GM12878 (cell line): Measurements from ENCODE around the gene SPTBN1. TPM values are rescaled to one million over a fixed set of nuclear protein-coding genes. Genes with fewer than 3 reads are reported as not detected.

Source experiments
- BCLAF1 ChIP-seq: fragments of 450-650 bp; IDR thresholded peaks from 2 replicates; pipeline ENCODE4 v1.6.1; 2017; ENCODE audit warnings: antibody characterized with exemption, mild to moderate bottlenecking, moderate library complexity
- CBFB ChIP-seq: IDR thresholded peaks from 2 replicates; pipeline ENCODE4 v1.6.1; 2016; ENCODE audit warnings: antibody characterized with exemption, low read depth
- CEBPB ChIP-seq, 2 experiments: fragments of 150-350 bp in 1 of 2; IDR thresholded peaks; 2 replicates each; pipeline ENCODE4 v1.6.1; 2012 to 2014; ENCODE audit warnings: low read depth in 2 of 2, low read length in 2 of 2, borderline replicate concordance in 1 of 2, inconsistent platforms in 1 of 2
- EGR1 ChIP-seq, 2 experiments: IDR thresholded peaks; 1 replicate in 1 of 2; 2 replicates in 1 of 2; pipeline ENCODE4 v1.6.1; 2011 to 2012; ENCODE audit warnings: low read depth in 2 of 2, low read length in 2 of 2, borderline replicate concordance in 1 of 2, mild to moderate bottlenecking in 1 of 2, moderate library complexity in 1 of 2
- EP300 ChIP-seq, 2 experiments: fragments of 150-350 bp in 1 of 2; IDR thresholded peaks; 2 replicates each; pipeline ENCODE4 v1.6.1; 2011 to 2012; ENCODE audit warnings: low read depth in 2 of 2, low read length in 2 of 2, borderline replicate concordance in 1 of 2, improper control_type of control experiment in 1 of 2, inconsistent platforms in 1 of 2; ENCODE audit not compliant: control insufficient read depth in 1 of 2
- ETV6 ChIP-seq, 2 experiments: fragments of 450-650 bp in 1 of 2; IDR thresholded peaks in 1 of 2; conservative IDR thresholded peaks in 1 of 2; 2 replicates each; pipeline ENCODE4 v1.6.1; 2014; ENCODE audit warnings: antibody characterized with exemption in 1 of 2, borderline replicate concordance in 1 of 2, low read depth in 1 of 2, mild to moderate bottlenecking in 1 of 2, moderate library complexity in 1 of 2
- EZH2 ChIP-seq: IDR thresholded peaks from 2 replicates; pipeline ENCODE4 v1.6.1; 2012; ENCODE audit warnings: low read depth, mild to moderate bottlenecking, control low read depth, inconsistent platforms, low read length, borderline replicate concordance; ENCODE audit not compliant: control insufficient read depth
- GATAD2B ChIP-seq: fragments of 450-650 bp; conservative IDR thresholded peaks from 2 replicates; pipeline ENCODE4 v1.6.1; 2017; ENCODE audit warnings: low read depth, mild to moderate bottlenecking, moderate library complexity
- HSF1 ChIP-seq: fragments of 150-350 bp; IDR thresholded peaks from 2 replicates; pipeline ENCODE4 v1.6.1; 2014; ENCODE audit warnings: mild to moderate bottlenecking, low read depth, low read length
- IKZF1 ChIP-seq: fragments of 450-650 bp; conservative IDR thresholded peaks from 2 replicates; pipeline ENCODE4 v1.6.1; 2017; ENCODE audit warnings: antibody characterized with exemption, mild to moderate bottlenecking
- KAT2A ChIP-seq: conservative IDR thresholded peaks from 2 replicates; pipeline ENCODE4 v1.6.1; 2011; ENCODE audit warnings: low read depth, low read length; ENCODE audit not compliant: control insufficient read depth
- MAX ChIP-seq: IDR thresholded peaks from 2 replicates; pipeline ENCODE4 v1.6.1; 2012; ENCODE audit warnings: low read depth, low read length, improper control_type of control experiment
- MTA2 ChIP-seq: fragments of 450-650 bp; IDR thresholded peaks from 2 replicates; pipeline ENCODE4 v1.6.1; 2016; ENCODE audit warnings: low read depth, mild to moderate bottlenecking, moderate library complexity
- NFYA ChIP-seq: IDR thresholded peaks from 2 replicates; pipeline ENCODE4 v1.6.1; 2011; ENCODE audit warnings: low read depth, mild to moderate bottlenecking, low read length, improper control_type of control experiment, borderline replicate concordance
- NR2C1 ChIP-seq: fragments of 450-650 bp; IDR thresholded peaks from 2 replicates; pipeline ENCODE4 v1.6.1; 2017; ENCODE audit warnings: antibody characterized with exemption, mild to moderate bottlenecking, moderate library complexity
- NR2F1 ChIP-seq: fragments of 450-650 bp; conservative IDR thresholded peaks from 2 replicates; pipeline ENCODE4 v1.6.1; 2017; ENCODE audit warnings: mild to moderate bottlenecking
- POLR2AphosphoS2 ChIP-seq: IDR thresholded peaks from 2 replicates; pipeline ENCODE4 v1.6.1; 2011; ENCODE audit warnings: low read depth, mild to moderate bottlenecking, low read length, improper control_type of control experiment, moderate library complexity
- POU2F2 ChIP-seq: IDR thresholded peaks from 3 replicates; pipeline ENCODE4 v1.6.1; 2011; ENCODE audit warnings: low read depth, mild to moderate bottlenecking, low read length, borderline replicate concordance
- RFX5 ChIP-seq: IDR thresholded peaks from 2 replicates; pipeline ENCODE4 v1.6.1; 2011; ENCODE audit warnings: low read depth, low read length, improper control_type of control experiment
- USF2 ChIP-seq: IDR thresholded peaks from 2 replicates; pipeline ENCODE4 v1.6.1; 2011; ENCODE audit warnings: low read depth, low read length, improper control_type of control experiment, borderline replicate concordance
- ZNF24 ChIP-seq: fragments of 450-650 bp; IDR thresholded peaks from 2 replicates; pipeline ENCODE4 v1.6.1; 2017; ENCODE audit warnings: antibody characterized with exemption, mild to moderate bottlenecking
- ZNF384 ChIP-seq: IDR thresholded peaks from 2 replicates; pipeline ENCODE4 v1.6.1; 2012; ENCODE audit warnings: low read depth, mild to moderate bottlenecking, low read length, improper control_type of control experiment, borderline replicate concordance
- polyA plus RNA-seq, 11 experiments: library from polyadenylated mRNA; depleted of rRNA in 4 of 11; unstranded in 6 of 11; stranded (reverse) in 5 of 11; fragments of >200 nt; fragmentation: Nextera tagmentation in 4 of 11; fragmentation: Illumina TruSeq in 1 of 11; extraction: Ambion mirVana in 4 of 11; extraction: Trizol in 1 of 11; gene quantifications; 1 replicate in 1 of 11; 2 replicates in 10 of 11; pipeline versions ENCODE4 v1.2.1 to v1.2.3, GENCODE V29; 2011 to 2016; ENCODE audit warnings: inconsistent platforms in 2 of 11, missing spikeins in 2 of 11, low read depth in 1 of 11
- total RNA-seq, 4 experiments: library from RNA; depleted of rRNA in 3 of 4; stranded (reverse); fragments of >200 nt in 3 of 4; fragmentation: Illumina TruSeq in 1 of 4; extraction: Trizol in 1 of 4; gene quantifications; 2 replicates each; pipeline versions ENCODE4 v1.2.1 to v1.2.3, GENCODE V29; 2013 to 2021
- TF ChIP-seq, protein P1 (sequence below): IDR thresholded peaks from 2 replicates; pipeline ENCODE4 v1.6.1; 2012; ENCODE audit warnings: low read depth, low read length, improper control_type of control experiment

Gene SPTBN1
- total and polyA plus RNA-seq, 10 of the 15 experiments (the other 5 are each of a cell fraction or from before 2014, with no cell fraction given): 20.6 to 154 (median 76.7) TPM

- TF ChIP-seq ZNF384: no peak
- TF ChIP-seq BCLAF1: no peak
- no peak for TF ChIP-seq USF2
- no peak for TF ChIP-seq CEBPB (IDR thresholded peaks at IDR 0.05; ENCODE audit: borderline replicate concordance in 1 of 2, low read depth in 2 of 2, low read length in 2 of 2)
- 0 out of 2 replicates have a peak, but pooled peaks have one; percentile 8 for TF ChIP-seq NR2C1
- no peak for TF ChIP-seq ZNF24
- no peak for TF ChIP-seq IKZF1
- peak in 1 of 2 experiments; percentile 39; a peak in 1 of 3 replicates for TF ChIP-seq EGR1 (IDR thresholded peaks at IDR 0.05; ENCODE audit: borderline replicate concordance in 1 of 2, low read depth in 2 of 2, low read length in 2 of 2)
- TF ChIP-seq NR2F1: peak; percentile 68
- TF ChIP-seq MTA2: 0 out of 2 replicates have a peak, but pooled peaks have one; percentile 14
- TF ChIP-seq EP300 (IDR thresholded peaks at IDR 0.05; ENCODE audit: borderline replicate concordance in 1 of 2, control insufficient read depth in 1 of 2, low read depth in 2 of 2, low read length in 2 of 2): no peak
- TF ChIP-seq HSF1: no peak
- no peak for TF ChIP-seq MAX
- TF ChIP-seq, protein P1, sequence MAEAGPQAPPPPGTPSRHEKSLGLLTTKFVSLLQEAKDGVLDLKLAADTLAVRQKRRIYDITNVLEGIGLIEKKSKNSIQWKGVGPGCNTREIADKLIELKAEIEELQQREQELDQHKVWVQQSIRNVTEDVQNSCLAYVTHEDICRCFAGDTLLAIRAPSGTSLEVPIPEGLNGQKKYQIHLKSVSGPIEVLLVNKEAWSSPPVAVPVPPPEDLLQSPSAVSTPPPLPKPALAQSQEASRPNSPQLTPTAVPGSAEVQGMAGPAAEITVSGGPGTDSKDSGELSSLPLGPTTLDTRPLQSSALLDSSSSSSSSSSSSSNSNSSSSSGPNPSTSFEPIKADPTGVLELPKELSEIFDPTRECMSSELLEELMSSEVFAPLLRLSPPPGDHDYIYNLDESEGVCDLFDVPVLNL: no peak
- no peak for TF ChIP-seq POLR2AphosphoS2
- TF ChIP-seq EZH2: no peak
- TF ChIP-seq CBFB: no peak
- no peak for TF ChIP-seq NFYA
- TF ChIP-seq KAT2A: no peak
- no peak for TF ChIP-seq ETV6 (conservative IDR thresholded peaks at IDR 0.05 in 1 of 2, IDR thresholded peaks at IDR 0.05 in 1 of 2; ENCODE audit: borderline replicate concordance in 1 of 2, low read depth in 1 of 2)
- no peak for TF ChIP-seq POU2F2
- no peak for TF ChIP-seq RFX5
- TF ChIP-seq GATAD2B: no peak
Observed at GRCh38 chr2:54556621-54557121, 100.5 kb downstream of the SPTBN1 start (continued).
